H9 (cell line): ENCODE data around the gene SELENOM. TPM values are rescaled to one million over a fixed set of nuclear protein-coding genes. Genes with fewer than 3 reads are reported as not detected.
A peak's percentile ranks its signal among the peaks of the same experiment; 100 is the strongest.

Experiments
- DNase-seq: peaks from one replicate; pipeline ENCODE4 v3.0.0-alpha.2; 2017
- H2AFZ ChIP-seq: one replicate; pipeline ENCODE4 v1.6.1; 2013; ENCODE audit warnings: mild to moderate bottlenecking, low read length, control low read depth, moderate library complexity
- H2AK5ac ChIP-seq: 2 replicates; pipeline ENCODE4 v1.6.1; 2013; ENCODE audit warnings: low read length, control low read depth, mixed read lengths; ENCODE audit not compliant: insufficient read length
- H2BK120ac ChIP-seq: one replicate; pipeline ENCODE4 v1.6.1; 2013; ENCODE audit warnings: low read depth, mild to moderate bottlenecking, low read length, control low read depth, inconsistent platforms; ENCODE audit not compliant: poor library complexity, severe bottlenecking
- H2BK12ac ChIP-seq: 2 replicates; pipeline ENCODE4 v1.6.1; 2013; ENCODE audit warnings: low read length, control low read depth, mixed read lengths, low read depth; ENCODE audit not compliant: insufficient read length
- H2BK15ac ChIP-seq: 2 replicates; pipeline ENCODE4 v1.6.1; 2013; ENCODE audit warnings: low read depth, low read length, control low read depth
- H2BK20ac ChIP-seq: one replicate; pipeline ENCODE4 v1.6.1; 2013; ENCODE audit warnings: low read depth, mild to moderate bottlenecking, low read length, control low read depth, inconsistent platforms; ENCODE audit not compliant: poor library complexity, severe bottlenecking
- H2BK5ac ChIP-seq: 2 replicates; pipeline ENCODE4 v1.6.1; 2013; ENCODE audit warnings: low read length, control low read depth, mixed read lengths; ENCODE audit not compliant: insufficient read length
- H3K14ac ChIP-seq: 2 replicates; pipeline ENCODE4 v1.6.1; 2013; ENCODE audit warnings: low read length, control low read depth; ENCODE audit not compliant: insufficient read depth
- H3K18ac ChIP-seq: 2 replicates; pipeline ENCODE4 v1.6.1; 2013; ENCODE audit warnings: low read depth, mild to moderate bottlenecking, mixed read lengths, low read length, control low read depth; ENCODE audit not compliant: insufficient read length
- H3K23ac ChIP-seq: 2 replicates; pipeline ENCODE4 v1.6.1; 2013; ENCODE audit warnings: low read length, control low read depth, mixed read lengths, low read depth; ENCODE audit not compliant: insufficient read length
- H3K23me2 ChIP-seq: 2 replicates; pipeline ENCODE4 v1.6.1; 2013; ENCODE audit warnings: low read depth, mild to moderate bottlenecking, mixed read lengths, low read length, control low read depth; ENCODE audit not compliant: insufficient read length, poor library complexity, severe bottlenecking
- H3K27ac ChIP-seq: 2 replicates; pipeline ENCODE4 v1.5.1; 2013; ENCODE audit warnings: low read length, control low read depth, mixed read lengths, low read depth; ENCODE audit not compliant: insufficient read length
- H3K27me3 ChIP-seq: 2 replicates; pipeline ENCODE4 v1.6.1; 2013; ENCODE audit warnings: low read length, control low read depth, inconsistent platforms; ENCODE audit not compliant: insufficient read depth
- H3K4ac ChIP-seq: 2 replicates; pipeline ENCODE4 v1.6.1; 2013; ENCODE audit warnings: low read depth, mild to moderate bottlenecking, control low read depth, inconsistent platforms, low read length, moderate library complexity
- H3K4me1 ChIP-seq: 2 replicates; pipeline ENCODE4 v1.6.1; 2013; ENCODE audit warnings: low read length, control low read depth, inconsistent platforms; ENCODE audit not compliant: insufficient read depth
- H3K4me2 ChIP-seq: 2 replicates; pipeline ENCODE4 v1.6.1; 2013; ENCODE audit warnings: low read length, control low read depth, mixed read lengths; ENCODE audit not compliant: insufficient read length, insufficient read depth
- H3K56ac ChIP-seq: 2 replicates; pipeline ENCODE4 v1.6.1; 2013; ENCODE audit warnings: low read depth, mild to moderate bottlenecking, mixed read lengths, low read length, control low read depth; ENCODE audit not compliant: insufficient read length
- H3K79me1 ChIP-seq: 2 replicates; pipeline ENCODE4 v1.6.1; 2013; ENCODE audit warnings: low read depth, mild to moderate bottlenecking, moderate library complexity, low read length, control low read depth, inconsistent platforms; ENCODE audit not compliant: insufficient read depth, poor library complexity, severe bottlenecking
- H3K79me2 ChIP-seq: 2 replicates; pipeline ENCODE4 v1.6.1; 2013; ENCODE audit warnings: low read length, control low read depth, inconsistent platforms; ENCODE audit not compliant: insufficient read depth
- H3K9ac ChIP-seq: 2 replicates; pipeline ENCODE4 v1.6.1; 2013; ENCODE audit warnings: low read length, control low read depth, mixed read lengths; ENCODE audit not compliant: insufficient read length; ENCODE audit errors: extremely low read depth
- H3K9me3 ChIP-seq: one replicate; pipeline ENCODE4 v1.6.1; 2013; ENCODE audit warnings: low read depth, low read length, inconsistent platforms; ENCODE audit not compliant: control insufficient read depth
- H3T11ph ChIP-seq: one replicate; pipeline ENCODE4 v1.6.1; 2013; ENCODE audit warnings: mild to moderate bottlenecking, low read length, control low read depth, inconsistent platforms
- H4K20me1 ChIP-seq: one replicate; pipeline ENCODE4 v1.6.1; 2013; ENCODE audit not compliant: control insufficient read depth, insufficient read length, insufficient read depth
- H4K5ac ChIP-seq: 2 replicates; pipeline ENCODE4 v1.6.1; 2013; ENCODE audit warnings: low read depth, mild to moderate bottlenecking, mixed read lengths, low read length, control low read depth; ENCODE audit not compliant: insufficient read length
- H4K8ac ChIP-seq: replicated peaks from 2 replicates; pipeline ENCODE4 v1.6.1; 2013; ENCODE audit warnings: low read length, control low read depth, mixed read lengths, low read depth; ENCODE audit not compliant: insufficient read length
- H4K91ac ChIP-seq: 2 replicates; pipeline ENCODE4 v1.6.1; 2013; ENCODE audit warnings: low read depth, mild to moderate bottlenecking, moderate library complexity, mixed read lengths, low read length, control low read depth; ENCODE audit not compliant: insufficient read length
- H3K27ac Mint-ChIP-seq, 3 experiments: 2 replicates in 2 of 3; 3 replicates in 1 of 3; pipeline ENCODE4 v1.8.0; 2020 to 2021; ENCODE audit warnings: mixed read lengths in 3 of 3, mild to moderate bottlenecking in 1 of 3, moderate library complexity in 1 of 3
- H3K27me3 Mint-ChIP-seq: 2 replicates; pipeline ENCODE4 v1.8.0; 2021; ENCODE audit warnings: low read depth, mild to moderate bottlenecking, moderate library complexity, mixed read lengths
- H3K36me3 Mint-ChIP-seq, 3 experiments: 2 replicates in 2 of 3; 3 replicates in 1 of 3; pipeline ENCODE4 v1.8.0; 2020 to 2021; ENCODE audit warnings: low read depth in 3 of 3, mixed read lengths in 3 of 3; ENCODE audit not compliant: insufficient read depth in 1 of 3
- H3K4me1 Mint-ChIP-seq, 2 experiments: 2 replicates each; pipeline ENCODE4 v1.8.0; 2020; ENCODE audit warnings: mixed read lengths in 2 of 2
- H3K4me3 Mint-ChIP-seq, 2 experiments: 2 replicates in 1 of 2; 3 replicates in 1 of 2; pipeline ENCODE4 v1.8.0; 2020 to 2021; ENCODE audit warnings: mild to moderate bottlenecking in 2 of 2, mixed read lengths in 2 of 2, moderate library complexity in 1 of 2
- H3K9me3 Mint-ChIP-seq, 2 experiments: 2 replicates in 1 of 2; 3 replicates in 1 of 2; pipeline ENCODE4 v1.8.0; 2020; ENCODE audit warnings: mild to moderate bottlenecking in 2 of 2, mixed read lengths in 2 of 2, moderate library complexity in 1 of 2
- CTCF ChIP-seq: fragments of 200-600 bp; sonication (generic); conservative IDR thresholded peaks from 3 replicates; pipeline ENCODE4 v1.8.0; 2021; ENCODE audit warnings: antibody characterized with exemption, mild to moderate bottlenecking
- WGBS: extraction: QIAGEN DNeasy Blood & Tissue Kit; methylation state at CpG from one replicate; pipeline ENCODE4 v1.1.7; 2013; ENCODE audit warnings: missing lambda C conversion rate, low lambda C conversion rate, mixed read lengths; ENCODE audit not compliant: insufficient read length; ENCODE audit errors: extremely low coverage; 5-methylcytosine and 5-hydroxymethylcytosine counted together
- long read RNA-seq: library from polyadenylated mRNA; unstranded; transcript quantifications from one replicate; pipeline ENCODE4 v2.0.0, GENCODE V29; 2020
- total RNA-seq: library from RNA; stranded (reverse); gene quantifications from 2 replicates; pipeline ENCODE4 v1.2.1, GENCODE V29; 2021

Gene SELENOM
- total RNA-seq: 18.6 and 20.1 TPM in 2 replicates
- long read RNA-seq, transcript SELENOM-201 (5 exons, 694 nt): major isoform, 17 of 22 reads
- long read RNA-seq, partial matches to known transcripts: 0 of 22 reads
- long read RNA-seq, other reads (novel, unspliced or antisense): 1 of 22 reads

- Histone ChIP-seq H3K56ac (no peak within 1 kb of the TSS), H3K9me3 (no peaks in the 10 kb centered on the region), H3K23me2 (peaks cover 8% of the 10 kb centered on the region), H3K18ac (peak within 1 kb of the TSS; percentile 45), H2AK5ac (no peak within 1 kb of the TSS), H3K79me2 (no peaks in the 10 kb centered on the region), H3K27me3 (peaks cover 12% of the 10 kb centered on the region; the same call in 1 of the 2 replicates), H3K14ac (peak within 1 kb of the TSS; percentile 21; the same call in 1 of the 2 replicates), H2BK120ac (no peak within 1 kb of the TSS), H2BK15ac (no peak within 1 kb of the TSS), H3K4me2 (peak within 1 kb of the TSS; percentile 70), H3K23ac (no peak within 1 kb of the TSS), H2AFZ (peak within 1 kb of the TSS; percentile 56), H2BK12ac (no peak within 1 kb of the TSS), H3K9ac (peak within 1 kb of the TSS; percentile 34), H3K4me1 (no peaks in the 10 kb centered on the region), H4K91ac (no peak within 1 kb of the TSS), H4K20me1 (no peaks in the 10 kb centered on the region), H4K8ac (no peak within 1 kb of the TSS), H4K5ac (no peak within 1 kb of the TSS), H2BK20ac (no peak within 1 kb of the TSS), H3K27ac (no peak within 1 kb of the TSS), H2BK5ac (no peak within 1 kb of the TSS), H3K4ac (no peak within 1 kb of the TSS), H3T11ph (no peak within 1 kb of the TSS), H3K79me1 (no peaks in the 10 kb centered on the region)
- Mint-ChIP-seq H3K4me3 (peak within 1 kb of the TSS; percentile 68 to 92), H3K4me1 (peaks cover 12 to 25% of the 10 kb centered on the region in 2 experiments), H3K36me3 (no peaks in the 10 kb centered on the region; a peak in 1 of 7 replicates), H3K27ac (peak within 1 kb of the TSS; percentile 15 to 92 (median 65); a peak in 6 of 7 replicates), H3K27me3 (peaks cover 27% of the 10 kb centered on the region), H3K9me3 (0 out of 5 replicates have a peak, but pooled peaks cover 0 to 2% of the 10 kb centered on the region in 2 experiments)
- WGBS: no CpG with 5 or more reads among the region's 67 CpGs
- TF ChIP-seq CTCF: peak; percentile 91
- DNase-seq: peak; percentile 97
These were observed at the start of gene SELENOM for GRCh38 chr22:31107178-31107893. TSS of gene SELENOM (minus strand) at chr22:31107568. CDS start at chr22:31107505, 63 bp downstream.
